Activated T-helper 1 cell treated with anti-CD3 and anti-CD28 coated beads, Interleukin-2, amount 50 U/mL, for 16 hours (primary cell): Measurements from ENCODE around the gene BCL11B.
A peak's percentile ranks its signal among the peaks of the same experiment; 100 is the strongest.
"Not testable (repeated sequence)": the region's sequence is repeated elsewhere in the genome, so short reads cannot be mapped to it uniquely, and the experiment has no call there.

Experiments
- DNase-seq, 2 donors: peaks; one replicate each; pipeline ENCODE4 v3.0.0-alpha.2; 2020; ENCODE audit warnings: low read depth in 1 of 2, low spot score in 1 of 2

Gene BCL11B

DNA sequence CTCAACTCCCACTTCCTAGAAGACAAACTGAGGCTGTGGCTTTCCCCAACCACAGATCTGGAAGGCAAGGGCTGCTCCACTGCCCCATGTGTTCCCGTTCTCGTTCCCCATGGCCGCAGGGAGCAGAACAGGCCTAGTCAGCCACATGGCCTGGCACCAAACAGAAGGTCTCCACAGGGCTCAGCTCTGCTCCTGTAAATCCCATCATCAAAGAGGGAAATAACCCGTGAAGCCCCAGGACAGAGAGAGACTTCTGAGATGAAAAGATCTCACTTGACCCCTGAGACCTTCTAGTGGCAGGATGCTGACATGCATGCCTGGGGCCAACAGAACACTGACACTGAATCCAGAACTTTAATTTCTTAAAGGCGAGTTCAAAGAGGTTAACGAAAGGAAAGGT, 68.9 kb downstream of the BCL11B start:
- no peak for DNase-seq

DNA sequence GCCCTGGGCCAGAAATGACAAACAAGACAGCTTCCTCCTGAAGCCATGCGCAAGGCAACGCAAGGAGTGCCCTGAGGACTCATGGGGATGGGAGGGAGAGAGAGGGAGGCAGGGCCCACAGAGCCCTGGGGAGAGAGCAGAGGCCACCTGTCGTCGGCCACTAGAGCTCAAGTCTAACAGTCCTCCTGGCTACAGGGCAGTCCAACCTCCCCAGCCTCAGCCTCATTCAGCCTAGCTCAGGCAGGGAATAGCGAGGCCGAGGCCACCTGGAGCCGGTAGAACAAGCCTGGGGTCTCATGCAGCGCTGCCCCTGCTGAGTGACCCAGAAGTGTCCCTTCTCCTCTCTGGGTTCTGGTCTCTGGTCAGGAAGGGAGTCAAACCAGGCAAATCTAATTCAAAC, 69.5 kb downstream of the BCL11B start:
- DNase-seq = no peak

- DNase-seq = no peak
Measured at GRCh38 chr14:99201351-99202073, 70.5 kb downstream of the BCL11B start.

- DNase-seq = no peak
Measured at GRCh38 chr14:99200654-99201005, 71.4 kb downstream of the BCL11B start.

DNA sequence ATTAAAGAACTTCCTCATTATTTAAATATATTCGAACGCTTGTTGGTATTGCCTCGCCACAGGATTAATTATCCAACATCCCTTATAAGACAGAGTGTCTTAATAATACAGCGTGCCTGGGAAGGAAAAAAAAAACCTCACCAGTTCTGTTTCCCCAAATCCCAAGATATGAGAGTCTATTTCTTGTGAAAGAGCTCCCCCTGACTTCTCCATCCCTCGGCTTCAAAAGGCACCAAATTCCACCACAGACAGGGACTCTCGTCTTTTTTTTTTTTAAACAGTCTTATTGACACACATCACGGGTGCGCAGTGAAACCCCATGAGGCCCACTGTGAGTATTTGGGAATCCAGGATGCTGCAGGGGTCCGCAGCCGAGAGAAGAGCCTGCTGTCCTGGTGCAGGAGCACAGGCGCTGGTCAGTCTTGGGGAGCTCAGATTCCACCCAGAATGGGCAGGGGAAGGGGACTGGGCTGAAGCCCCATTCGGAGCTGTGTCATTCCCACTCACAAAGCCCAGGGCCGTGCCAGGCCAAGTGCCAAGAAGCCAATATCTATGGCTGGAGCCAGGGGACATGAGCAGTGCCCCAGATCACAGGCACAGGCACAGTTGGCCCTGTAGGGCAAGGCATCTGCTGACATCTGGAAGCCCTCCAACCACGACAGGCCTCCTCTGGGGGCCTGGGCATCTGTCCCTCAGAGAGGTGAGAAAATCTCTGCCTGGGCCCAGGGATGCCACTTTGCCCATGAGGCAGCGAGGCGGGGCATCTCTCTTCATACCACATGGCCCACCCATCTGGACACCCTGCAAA, 71.9 kb downstream of the BCL11B start:
- no peak for DNase-seq

GRCh38 chr14:99198746-99199502, 73.1 kb downstream of the BCL11B start:
- DNase-seq = no peak

DNA sequence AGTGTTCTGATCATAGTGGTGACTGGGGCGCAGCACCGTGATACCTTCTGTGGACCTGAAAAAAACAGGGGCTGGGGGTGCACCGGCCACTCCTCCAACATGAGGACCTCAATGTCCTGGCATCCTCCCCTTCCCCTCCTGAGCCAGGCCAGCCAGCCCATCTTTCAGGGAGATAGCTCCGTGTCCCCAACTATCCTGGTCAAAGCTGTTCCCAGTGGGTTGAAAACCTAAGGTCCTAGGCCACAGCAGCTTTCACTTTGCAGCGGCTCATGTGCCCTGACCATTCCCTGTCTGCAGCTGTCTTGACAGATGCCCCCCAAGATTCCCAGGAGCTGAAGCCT, 75.7 kb downstream of the BCL11B start:
- DNase-seq = no peak

- DNase-seq = no peak
Measured at GRCh38 chr14:99195602-99196309, 76.2 kb downstream of the BCL11B start.

DNA sequence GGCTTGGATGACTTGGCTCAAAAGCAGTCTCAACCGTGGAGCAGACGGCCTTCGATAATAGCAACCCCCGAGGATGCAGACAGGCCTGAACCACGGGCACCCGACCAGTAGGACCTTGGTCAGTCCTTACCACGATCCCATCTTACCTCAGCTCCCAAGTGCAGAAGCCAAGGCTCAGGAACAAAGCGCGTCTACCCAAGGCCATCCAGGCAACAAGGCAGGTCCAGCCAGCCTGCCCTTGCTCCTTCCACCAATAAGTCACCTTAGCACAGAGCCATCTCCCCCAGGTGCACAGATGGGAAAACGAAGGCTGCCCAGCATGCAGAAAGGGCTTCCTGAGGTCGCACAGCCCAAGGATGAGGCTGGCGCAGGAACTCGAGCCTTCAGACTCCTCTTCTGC, 77.3 kb downstream of the BCL11B start:
- DNase-seq = no peak

DNA sequence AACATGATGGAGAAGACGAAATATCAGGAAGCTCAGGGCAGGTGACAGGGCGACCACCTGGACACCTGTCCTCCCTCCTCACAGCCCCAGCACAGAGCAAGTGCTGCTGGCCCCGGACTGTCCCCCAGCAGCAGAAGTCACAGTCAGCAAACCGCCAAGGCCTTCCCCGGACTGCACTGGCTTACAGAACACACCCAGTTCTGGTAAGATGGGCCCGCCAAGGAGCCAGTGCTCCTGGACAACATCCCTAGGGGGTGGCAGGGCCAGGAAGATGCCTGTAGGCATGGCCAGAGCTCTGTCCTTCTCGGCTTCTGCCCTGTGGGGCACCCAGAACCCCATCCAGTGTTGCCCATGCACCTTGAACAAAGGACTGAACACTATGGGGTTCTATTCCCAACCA, 77.9 kb downstream of the BCL11B start:
- DNase-seq = no peak

DNA sequence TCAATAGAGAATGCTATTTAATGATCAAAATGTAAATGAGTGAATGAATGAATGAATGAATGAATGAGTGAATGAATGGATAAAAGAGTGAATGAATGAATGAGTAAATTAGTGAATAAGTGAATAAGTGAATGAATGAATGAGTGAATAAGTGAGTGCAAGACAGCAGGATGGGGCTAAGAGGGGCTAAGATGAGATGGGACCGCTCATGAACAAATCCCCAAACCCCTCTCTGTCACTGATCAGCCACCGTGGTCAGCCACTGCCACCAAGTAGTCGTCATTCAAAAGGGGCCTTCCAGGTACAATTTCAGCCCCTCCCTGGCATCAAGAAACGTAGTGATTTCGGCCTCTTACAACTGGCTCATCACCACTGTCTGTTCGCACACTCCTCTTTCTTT, 79.2 kb downstream of the BCL11B start:
- DNase-seq = no peak

GRCh38 chr14:99192028-99192621, 79.9 kb downstream of the BCL11B start:
- no peak for DNase-seq

GRCh38 chr14:99191395-99192027, 80.5 kb downstream of the BCL11B start:
- no peak for DNase-seq

DNA sequence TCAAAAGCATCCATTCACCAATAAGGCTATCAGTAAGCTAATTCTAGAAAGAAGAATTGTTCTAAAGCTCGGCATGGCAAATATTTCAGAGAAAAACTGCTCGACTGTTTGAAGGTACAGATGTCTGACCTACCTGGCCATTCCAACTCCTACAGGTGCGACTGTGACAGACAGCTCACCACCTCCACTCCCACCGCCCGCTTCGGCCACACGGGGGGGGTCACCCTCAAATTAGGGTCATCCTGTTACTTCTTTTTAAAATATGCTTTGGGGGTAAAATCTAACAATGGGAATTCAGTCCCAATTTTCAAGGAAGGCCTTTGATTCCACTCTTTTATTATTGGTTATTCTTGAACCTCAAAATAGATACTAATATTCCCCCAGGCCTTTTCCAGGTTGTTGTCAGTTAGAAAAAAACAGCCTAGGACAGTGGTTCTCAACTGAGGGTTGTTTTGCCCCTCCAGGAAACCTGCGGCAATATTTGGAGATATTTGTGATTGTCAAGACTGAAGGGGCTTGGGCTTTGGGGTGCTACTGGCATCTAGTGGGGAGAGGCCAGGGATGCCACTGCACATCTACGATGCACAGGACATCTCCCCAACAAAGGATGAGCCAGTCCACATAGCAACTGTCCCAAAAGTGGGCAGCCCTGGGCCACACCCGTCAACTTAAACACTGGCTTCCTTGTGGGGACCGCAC, 81.2 kb downstream of the BCL11B start:
- no peak for DNase-seq

GRCh38 chr14:99189201-99189801, 82.7 kb downstream of the BCL11B start:
- DNase-seq = peak in 1 of 2 donors; percentile 38

DNA sequence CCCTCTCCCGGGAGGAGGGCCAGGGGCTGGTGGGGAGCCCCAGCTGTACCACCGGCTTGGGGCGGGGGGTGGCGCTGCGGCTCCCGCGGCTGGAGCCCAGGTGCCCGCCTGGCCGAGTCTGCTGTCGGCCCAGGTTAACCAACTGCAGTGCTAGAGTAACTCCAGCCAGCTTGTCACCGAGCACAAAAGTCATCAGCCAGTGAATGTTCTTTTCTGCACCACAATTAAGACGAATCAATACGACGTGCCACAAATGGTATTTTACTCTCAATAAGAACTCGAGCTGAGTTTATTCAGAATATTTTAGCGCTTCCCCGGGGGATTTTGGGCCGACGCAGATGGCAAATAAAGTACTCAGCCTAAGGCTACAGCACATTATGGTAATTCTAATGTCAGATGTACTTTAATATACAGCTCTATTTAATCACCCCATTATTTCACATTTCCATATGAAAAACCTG, 83.2 kb downstream of the BCL11B start:
- DNase-seq = no peak

DNA sequence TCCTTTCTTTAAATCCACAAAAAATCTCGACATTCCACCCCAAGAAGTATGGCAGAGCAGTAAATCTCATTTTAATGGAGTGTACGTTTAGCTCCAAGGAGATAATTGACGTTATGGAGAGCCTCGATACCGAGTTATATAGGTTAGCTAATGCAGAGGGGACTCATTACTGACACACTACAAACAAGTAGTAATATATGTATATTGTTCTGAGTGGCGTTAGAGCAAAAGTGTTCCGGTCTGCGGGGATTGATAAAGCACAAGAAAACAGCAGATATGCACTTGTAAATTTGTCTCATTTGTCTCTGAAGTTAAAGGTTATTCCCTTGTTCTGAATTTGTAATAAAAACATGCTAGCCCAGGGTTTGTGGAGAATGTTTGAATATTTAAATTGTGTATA, 84.1 kb downstream of the BCL11B start:
- DNase-seq = no peak

DNA sequence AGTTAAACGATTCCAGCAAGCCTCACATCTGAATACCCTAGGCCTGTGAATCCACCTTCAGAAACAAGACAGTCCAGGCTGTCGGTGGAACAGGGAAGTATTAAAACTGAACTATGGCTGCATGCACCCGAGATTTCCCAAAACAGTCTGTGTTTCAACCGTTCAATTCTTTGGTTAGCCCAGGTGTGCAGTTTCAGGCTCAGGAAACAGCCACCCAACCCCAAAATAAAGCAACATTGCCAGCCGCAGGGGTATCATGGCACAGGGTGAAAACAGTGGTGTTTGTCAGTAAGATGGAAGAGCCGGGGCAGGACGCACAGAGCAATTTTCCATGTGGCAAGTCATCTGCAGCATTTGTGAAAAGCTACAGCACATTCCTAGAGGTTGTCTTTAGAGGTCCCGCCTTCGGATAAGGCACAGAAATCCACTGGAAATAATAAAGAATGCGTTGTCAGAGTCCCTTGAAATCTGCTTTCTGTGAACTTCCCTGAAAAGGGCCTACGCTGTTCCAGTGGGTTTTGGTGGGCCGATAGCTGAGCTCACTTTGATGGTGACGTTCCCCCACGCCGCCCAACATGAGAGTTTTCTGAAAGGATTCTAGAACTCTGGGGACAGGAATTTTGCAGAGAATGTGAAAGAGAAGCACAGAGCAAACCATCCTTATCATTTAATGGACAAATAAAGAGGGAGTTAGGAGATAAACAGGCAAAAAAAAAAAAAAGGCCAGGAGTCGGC, 84.9 kb downstream of the BCL11B start:
- no peak for DNase-seq

DNA sequence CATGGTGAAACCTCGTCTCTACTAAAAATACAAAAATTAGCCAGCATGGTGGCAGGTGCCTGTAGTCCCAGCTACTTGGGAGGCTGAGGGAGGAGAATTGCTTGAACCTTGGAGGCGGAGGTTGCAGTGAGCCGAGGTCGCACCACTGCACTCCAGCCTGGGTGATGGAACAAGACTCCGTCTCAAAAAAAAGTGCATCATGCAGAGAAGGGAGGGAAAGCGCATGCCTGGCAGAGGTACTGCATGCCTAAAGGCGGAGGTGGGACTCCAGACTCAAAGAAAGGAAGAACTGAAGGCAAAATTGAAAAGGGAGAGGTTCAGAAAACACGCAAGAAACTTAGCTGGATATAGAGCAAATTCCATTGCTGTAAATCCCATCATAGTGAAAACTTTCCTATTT, 85.7 kb downstream of the BCL11B start:
- not testable (repeated sequence) for DNase-seq
